HepG2 (cell line): ENCODE data around the gene RUNDC1. TPM values are rescaled to one million over a fixed set of nuclear protein-coding genes. Genes with fewer than 3 reads are reported as not detected.

Experiments
- AGO1 ChIP-seq: fragments of 200-400 bp; formaldehyde crosslinking; IDR thresholded peaks from 2 replicates; pipeline ENCODE4 v1.6.1; 2017; ENCODE audit warnings: mild to moderate bottlenecking, low read depth, low read length, moderate library complexity; ENCODE audit not compliant: poor library complexity, severe bottlenecking
- AKAP8 ChIP-seq: sonication (generic); formaldehyde crosslinking; IDR thresholded peaks from 2 replicates; pipeline ENCODE4 v1.5.1; 2020; ENCODE audit warnings: mild to moderate bottlenecking, missing genetic modification reagents
- CHCHD3 ChIP-seq: sonication (generic); formaldehyde crosslinking; IDR thresholded peaks from 2 replicates; pipeline ENCODE4 v1.8.0; 2022; ENCODE audit warnings: mild to moderate bottlenecking, missing genetic modification reagents, moderate library complexity
- HOXA3 ChIP-seq: sonication (generic); formaldehyde crosslinking; IDR thresholded peaks from 2 replicates; pipeline ENCODE4 v1.5.0; 2020; ENCODE audit warnings: missing genetic modification reagents
- KDM2A ChIP-seq: sonication (generic); formaldehyde crosslinking; IDR thresholded peaks from 2 replicates; pipeline ENCODE4 v1.4.0; 2020; ENCODE audit warnings: low read depth, missing genetic modification reagents, borderline replicate concordance
- MIER2 ChIP-seq: IDR thresholded peaks from 2 replicates; pipeline ENCODE4 v1.6.1; 2016; ENCODE audit warnings: missing biosample characterization, missing genetic modification reagents
- PCBP1 ChIP-seq: fragments of 200-400 bp; formaldehyde crosslinking; IDR thresholded peaks from 2 replicates; pipeline ENCODE4 v1.6.1; 2017; ENCODE audit warnings: mild to moderate bottlenecking, low read depth, low read length, borderline replicate concordance
- RFX3 ChIP-seq: IDR thresholded peaks from 2 replicates; pipeline ENCODE4 v1.6.1; 2016; ENCODE audit warnings: missing biosample characterization, missing genetic modification reagents
- SNAPC2 ChIP-seq: sonication (generic); formaldehyde crosslinking; IDR thresholded peaks from 2 replicates; pipeline ENCODE4 v1.8.1; 2022; ENCODE audit warnings: mild to moderate bottlenecking, missing genetic modification reagents
- ZNF235 ChIP-seq: sonication (generic); formaldehyde crosslinking; IDR thresholded peaks from 2 replicates; pipeline ENCODE4 v1.8.1; 2023; ENCODE audit warnings: mild to moderate bottlenecking, missing genetic modification reagents, borderline replicate concordance
- ZNF264 ChIP-seq: sonication (generic); formaldehyde crosslinking; IDR thresholded peaks from 2 replicates; pipeline ENCODE4 v1.4.0; 2020; ENCODE audit warnings: missing genetic modification reagents
- ZZZ3 ChIP-seq: sonication (generic); formaldehyde crosslinking; IDR thresholded peaks from 2 replicates; pipeline ENCODE4 v1.4.0; 2020; ENCODE audit warnings: missing genetic modification reagents, mild to moderate bottlenecking, borderline replicate concordance
- polyA plus RNA-seq, 8 experiments: library from polyadenylated mRNA; depleted of rRNA in 3 of 8; stranded (reverse) in 7 of 8; unstranded in 1 of 8; fragments of >200 nt; fragmentation: Illumina TruSeq in 4 of 8; extraction: Trizol in 4 of 8; gene quantifications; 2 replicates each; pipeline versions ENCODE4 v1.2.1 to v1.2.3, GENCODE V29; 2011 to 2016; ENCODE audit warnings: low read depth in 4 of 8, missing spikeins in 1 of 8, mixed read lengths in 1 of 8; ENCODE audit not compliant: insufficient read depth in 1 of 8
- total RNA-seq, 5 experiments: library from RNA; depleted of rRNA; stranded (reverse); fragments of >200 nt; fragmentation: Illumina TruSeq; extraction: Trizol; gene quantifications; 2 replicates each; pipeline ENCODE4 v1.2.3, GENCODE V29; 2016; ENCODE audit warnings: low read depth in 1 of 5
- TF ChIP-seq, protein P1 (sequence below): sonication (generic); formaldehyde crosslinking; IDR thresholded peaks from 2 replicates; pipeline ENCODE4 v1.4.0; 2020; ENCODE audit warnings: missing genetic modification reagents
- TF ChIP-seq, protein P2 (sequence below): IDR thresholded peaks from 2 replicates; pipeline ENCODE4 v1.6.1; 2016; ENCODE audit warnings: mild to moderate bottlenecking
- TF ChIP-seq, protein P3 (sequence below): sonication (generic); formaldehyde crosslinking; IDR thresholded peaks from 2 replicates; pipeline ENCODE4 v1.4.0; 2020; ENCODE audit warnings: missing genetic modification reagents, borderline replicate concordance
- TF ChIP-seq, protein P4 (sequence below): sonication (generic); formaldehyde crosslinking; IDR thresholded peaks from 2 replicates; pipeline ENCODE4 v1.5.1; 2020; ENCODE audit warnings: mild to moderate bottlenecking, moderate library complexity, missing genetic modification reagents
- TF ChIP-seq, protein P5 (sequence below): sonication (generic); formaldehyde crosslinking; IDR thresholded peaks from 2 replicates; pipeline ENCODE4 v1.8.1; 2022; ENCODE audit warnings: low read depth, mild to moderate bottlenecking, missing genetic modification reagents

Gene RUNDC1
- total and polyA plus RNA-seq, 2 of the 13 experiments (the other 11 are each of a cell fraction or from before 2014, with no cell fraction given): 10.3 to 11.4 TPM

DNA sequence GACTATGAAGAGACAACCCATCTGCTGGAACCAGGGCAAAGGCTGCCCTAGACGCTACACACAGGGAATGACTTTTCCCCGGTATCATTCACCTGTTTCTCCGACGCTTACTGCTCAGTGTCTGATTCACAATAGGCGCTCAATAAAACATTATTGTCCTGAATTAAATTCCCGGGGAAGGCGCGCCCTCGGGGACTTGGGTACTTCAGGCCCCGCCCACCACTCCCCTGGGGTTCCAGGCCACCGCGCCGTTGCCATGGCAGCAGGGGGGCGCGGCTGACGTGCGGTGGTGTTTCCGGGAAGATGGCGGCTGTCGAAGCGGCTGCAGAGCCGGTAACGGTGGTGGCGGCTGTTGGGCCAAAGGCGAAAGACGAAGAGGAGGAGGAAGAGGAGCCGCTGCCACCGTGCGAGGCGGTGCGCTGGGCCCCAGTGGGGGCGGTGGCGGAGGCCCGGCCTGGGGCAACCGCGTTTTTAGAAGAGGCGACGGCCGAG lies at the start of gene RUNDC1 (continued):
- peak; percentile 88 for TF ChIP-seq HOXA3 (CRISPR knock-in tag)
- TF ChIP-seq, protein P1, sequence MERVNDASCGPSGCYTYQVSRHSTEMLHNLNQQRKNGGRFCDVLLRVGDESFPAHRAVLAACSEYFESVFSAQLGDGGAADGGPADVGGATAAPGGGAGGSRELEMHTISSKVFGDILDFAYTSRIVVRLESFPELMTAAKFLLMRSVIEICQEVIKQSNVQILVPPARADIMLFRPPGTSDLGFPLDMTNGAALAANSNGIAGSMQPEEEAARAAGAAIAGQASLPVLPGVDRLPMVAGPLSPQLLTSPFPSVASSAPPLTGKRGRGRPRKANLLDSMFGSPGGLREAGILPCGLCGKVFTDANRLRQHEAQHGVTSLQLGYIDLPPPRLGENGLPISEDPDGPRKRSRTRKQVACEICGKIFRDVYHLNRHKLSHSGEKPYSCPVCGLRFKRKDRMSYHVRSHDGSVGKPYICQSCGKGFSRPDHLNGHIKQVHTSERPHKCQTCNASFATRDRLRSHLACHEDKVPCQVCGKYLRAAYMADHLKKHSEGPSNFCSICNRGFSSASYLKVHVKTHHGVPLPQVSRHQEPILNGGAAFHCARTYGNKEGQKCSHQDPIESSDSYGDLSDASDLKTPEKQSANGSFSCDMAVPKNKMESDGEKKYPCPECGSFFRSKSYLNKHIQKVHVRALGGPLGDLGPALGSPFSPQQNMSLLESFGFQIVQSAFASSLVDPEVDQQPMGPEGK (CRISPR knock-in tag): peak; percentile 35
- TF ChIP-seq PCBP1: 0 out of 2 replicates have a peak, but pooled peaks have one; percentile 26
- TF ChIP-seq, protein P2, sequence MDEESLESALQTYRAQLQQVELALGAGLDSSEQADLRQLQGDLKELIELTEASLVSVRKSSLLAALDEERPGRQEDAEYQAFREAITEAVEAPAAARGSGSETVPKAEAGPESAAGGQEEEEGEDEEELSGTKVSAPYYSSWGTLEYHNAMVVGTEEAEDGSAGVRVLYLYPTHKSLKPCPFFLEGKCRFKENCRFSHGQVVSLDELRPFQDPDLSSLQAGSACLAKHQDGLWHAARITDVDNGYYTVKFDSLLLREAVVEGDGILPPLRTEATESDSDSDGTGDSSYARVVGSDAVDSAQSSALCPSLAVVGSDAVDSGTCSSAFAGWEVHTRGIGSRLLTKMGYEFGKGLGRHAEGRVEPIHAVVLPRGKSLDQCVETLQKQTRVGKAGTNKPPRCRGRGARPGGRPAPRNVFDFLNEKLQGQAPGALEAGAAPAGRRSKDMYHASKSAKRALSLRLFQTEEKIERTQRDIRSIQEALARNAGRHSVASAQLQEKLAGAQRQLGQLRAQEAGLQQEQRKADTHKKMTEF (CRISPR knock-in tag): peak; percentile 56
- TF ChIP-seq ZNF235: no peak; the same call in 1 of the 2 replicates
- TF ChIP-seq SNAPC2 (CRISPR knock-in tag): 0 out of 2 replicates have a peak, but pooled peaks have one; percentile 6
- peak; percentile 14; the same call in 1 of the 2 replicates for TF ChIP-seq ZZZ3
- TF ChIP-seq, protein P3, sequence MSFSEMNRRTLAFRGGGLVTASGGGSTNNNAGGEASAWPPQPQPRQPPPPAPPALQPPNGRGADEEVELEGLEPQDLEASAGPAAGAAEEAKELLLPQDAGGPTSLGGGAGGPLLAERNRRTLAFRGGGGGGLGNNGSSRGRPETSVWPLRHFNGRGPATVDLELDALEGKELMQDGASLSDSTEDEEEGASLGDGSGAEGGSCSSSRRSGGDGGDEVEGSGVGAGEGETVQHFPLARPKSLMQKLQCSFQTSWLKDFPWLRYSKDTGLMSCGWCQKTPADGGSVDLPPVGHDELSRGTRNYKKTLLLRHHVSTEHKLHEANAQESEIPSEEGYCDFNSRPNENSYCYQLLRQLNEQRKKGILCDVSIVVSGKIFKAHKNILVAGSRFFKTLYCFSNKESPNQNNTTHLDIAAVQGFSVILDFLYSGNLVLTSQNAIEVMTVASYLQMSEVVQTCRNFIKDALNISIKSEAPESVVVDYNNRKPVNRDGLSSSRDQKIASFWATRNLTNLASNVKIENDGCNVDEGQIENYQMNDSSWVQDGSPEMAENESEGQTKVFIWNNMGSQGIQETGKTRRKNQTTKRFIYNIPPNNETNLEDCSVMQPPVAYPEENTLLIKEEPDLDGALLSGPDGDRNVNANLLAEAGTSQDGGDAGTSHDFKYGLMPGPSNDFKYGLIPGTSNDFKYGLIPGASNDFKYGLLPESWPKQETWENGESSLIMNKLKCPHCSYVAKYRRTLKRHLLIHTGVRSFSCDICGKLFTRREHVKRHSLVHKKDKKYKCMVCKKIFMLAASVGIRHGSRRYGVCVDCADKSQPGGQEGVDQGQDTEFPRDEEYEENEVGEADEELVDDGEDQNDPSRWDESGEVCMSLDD (CRISPR knock-in tag): peak; percentile 90; the same call in 1 of the 2 replicates
- peak; percentile 69 for TF ChIP-seq KDM2A
- TF ChIP-seq, protein P4, sequence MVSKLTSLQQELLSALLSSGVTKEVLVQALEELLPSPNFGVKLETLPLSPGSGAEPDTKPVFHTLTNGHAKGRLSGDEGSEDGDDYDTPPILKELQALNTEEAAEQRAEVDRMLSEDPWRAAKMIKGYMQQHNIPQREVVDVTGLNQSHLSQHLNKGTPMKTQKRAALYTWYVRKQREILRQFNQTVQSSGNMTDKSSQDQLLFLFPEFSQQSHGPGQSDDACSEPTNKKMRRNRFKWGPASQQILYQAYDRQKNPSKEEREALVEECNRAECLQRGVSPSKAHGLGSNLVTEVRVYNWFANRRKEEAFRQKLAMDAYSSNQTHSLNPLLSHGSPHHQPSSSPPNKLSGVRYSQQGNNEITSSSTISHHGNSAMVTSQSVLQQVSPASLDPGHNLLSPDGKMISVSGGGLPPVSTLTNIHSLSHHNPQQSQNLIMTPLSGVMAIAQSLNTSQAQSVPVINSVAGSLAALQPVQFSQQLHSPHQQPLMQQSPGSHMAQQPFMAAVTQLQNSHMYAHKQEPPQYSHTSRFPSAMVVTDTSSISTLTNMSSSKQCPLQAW: 0 out of 2 replicates have a peak, but pooled peaks have one; percentile 6
- no peak for TF ChIP-seq ZNF264 (CRISPR knock-in tag)
- no peak for TF ChIP-seq AKAP8
- TF ChIP-seq, protein P5, sequence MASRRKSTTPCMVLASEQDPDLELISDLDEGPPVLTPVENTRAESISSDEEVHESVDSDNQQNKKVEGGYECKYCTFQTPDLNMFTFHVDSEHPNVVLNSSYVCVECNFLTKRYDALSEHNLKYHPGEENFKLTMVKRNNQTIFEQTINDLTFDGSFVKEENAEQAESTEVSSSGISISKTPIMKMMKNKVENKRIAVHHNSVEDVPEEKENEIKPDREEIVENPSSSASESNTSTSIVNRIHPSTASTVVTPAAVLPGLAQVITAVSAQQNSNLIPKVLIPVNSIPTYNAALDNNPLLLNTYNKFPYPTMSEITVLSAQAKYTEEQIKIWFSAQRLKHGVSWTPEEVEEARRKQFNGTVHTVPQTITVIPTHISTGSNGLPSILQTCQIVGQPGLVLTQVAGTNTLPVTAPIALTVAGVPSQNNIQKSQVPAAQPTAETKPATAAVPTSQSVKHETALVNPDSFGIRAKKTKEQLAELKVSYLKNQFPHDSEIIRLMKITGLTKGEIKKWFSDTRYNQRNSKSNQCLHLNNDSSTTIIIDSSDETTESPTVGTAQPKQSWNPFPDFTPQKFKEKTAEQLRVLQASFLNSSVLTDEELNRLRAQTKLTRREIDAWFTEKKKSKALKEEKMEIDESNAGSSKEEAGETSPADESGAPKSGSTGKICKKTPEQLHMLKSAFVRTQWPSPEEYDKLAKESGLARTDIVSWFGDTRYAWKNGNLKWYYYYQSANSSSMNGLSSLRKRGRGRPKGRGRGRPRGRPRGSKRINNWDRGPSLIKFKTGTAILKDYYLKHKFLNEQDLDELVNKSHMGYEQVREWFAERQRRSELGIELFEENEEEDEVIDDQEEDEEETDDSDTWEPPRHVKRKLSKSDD (CRISPR knock-in tag): peak; percentile 94
- peak; percentile 99 for TF ChIP-seq RFX3 (CRISPR knock-in tag)
- TF ChIP-seq MIER2 (CRISPR knock-in tag): no peak
- 0 out of 2 replicates have a peak, but pooled peaks have one; percentile 26 for TF ChIP-seq CHCHD3
- peak; percentile 79 for TF ChIP-seq AGO1
